Activated T-helper 1 cell treated with Interleukin-2 at 50 U/mL for 16 hours (primary cell): ENCODE measurements around the gene BTBD9.

Experiments used
- DNase-seq: peaks from one replicate; pipeline ENCODE4 v3.0.0-alpha.2; 2020; ENCODE audit warnings: low read depth

Gene BTBD9

DNA sequence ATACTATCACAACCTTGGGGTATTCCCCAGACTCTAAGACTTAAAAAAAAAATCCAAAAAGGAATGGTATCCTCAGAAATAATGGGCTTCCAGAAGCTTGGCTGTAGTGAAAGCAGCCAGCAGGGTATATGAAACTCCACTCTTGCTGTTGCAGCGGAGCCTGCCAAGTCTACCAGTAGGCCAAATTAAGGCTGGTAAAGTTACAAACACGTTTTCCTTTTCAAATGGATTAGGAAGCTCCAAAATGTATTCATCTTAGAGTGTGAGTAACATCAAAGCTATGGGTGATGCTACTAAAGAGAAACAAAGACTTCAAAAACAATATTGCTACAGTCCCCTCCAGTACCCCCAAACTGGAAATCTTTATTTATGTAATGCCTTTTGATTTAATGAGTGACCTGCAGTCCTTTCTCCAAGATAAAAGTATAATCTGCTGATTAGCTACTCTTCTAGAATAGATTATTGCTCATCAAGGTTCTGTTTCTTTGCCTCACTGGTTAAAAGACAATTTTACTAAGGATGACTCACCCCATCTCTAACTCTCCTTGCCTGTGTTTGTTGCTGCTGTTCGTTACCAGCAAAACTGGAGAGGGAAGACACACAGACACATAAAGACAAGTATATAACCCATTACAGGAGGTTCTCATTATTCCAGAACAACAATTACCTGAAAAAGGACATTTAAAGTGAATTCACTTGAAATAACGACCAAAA, 84.9 kb downstream of the BTBD9 start:
- DNase-seq = no peak

DNA sequence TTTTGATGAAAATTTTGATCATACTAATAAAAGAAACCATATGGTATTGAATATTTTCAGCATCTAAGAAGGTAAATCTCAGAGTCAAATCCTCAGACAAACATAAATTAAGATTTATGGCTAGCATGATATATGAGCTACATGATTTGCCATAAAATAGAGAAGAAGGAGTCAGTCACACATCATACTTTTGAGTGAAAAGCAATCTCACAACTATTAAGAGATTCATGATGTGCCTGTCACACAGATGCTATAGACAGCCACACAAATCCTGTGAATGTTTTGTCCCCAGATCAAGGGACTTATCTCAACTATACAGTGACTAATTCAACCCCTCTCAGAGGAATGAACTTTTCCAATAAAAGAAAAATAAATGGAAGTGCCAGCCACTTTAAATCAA, 85.7 kb downstream of the BTBD9 start:
- DNase-seq = no peak

DNA sequence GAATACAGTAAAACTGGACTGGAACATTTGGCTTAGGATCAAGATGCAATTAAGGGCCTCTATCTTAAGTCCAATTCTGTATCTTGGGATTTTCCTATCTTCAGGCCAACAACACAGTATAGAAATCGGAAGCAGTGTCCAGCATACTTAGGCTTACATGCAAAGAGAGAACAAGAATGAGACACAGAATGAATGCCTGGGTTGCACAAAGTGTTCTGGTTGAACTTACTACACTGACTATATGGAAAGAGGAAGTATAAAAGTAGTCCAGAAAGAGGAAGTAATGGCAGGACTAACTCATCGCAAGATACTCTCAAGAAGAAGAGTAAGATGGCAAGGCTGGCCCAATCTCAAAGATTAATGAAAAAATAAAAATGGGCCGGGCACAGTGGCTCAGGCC, 87.6 kb downstream of the BTBD9 start:
- no peak for DNase-seq

DNA sequence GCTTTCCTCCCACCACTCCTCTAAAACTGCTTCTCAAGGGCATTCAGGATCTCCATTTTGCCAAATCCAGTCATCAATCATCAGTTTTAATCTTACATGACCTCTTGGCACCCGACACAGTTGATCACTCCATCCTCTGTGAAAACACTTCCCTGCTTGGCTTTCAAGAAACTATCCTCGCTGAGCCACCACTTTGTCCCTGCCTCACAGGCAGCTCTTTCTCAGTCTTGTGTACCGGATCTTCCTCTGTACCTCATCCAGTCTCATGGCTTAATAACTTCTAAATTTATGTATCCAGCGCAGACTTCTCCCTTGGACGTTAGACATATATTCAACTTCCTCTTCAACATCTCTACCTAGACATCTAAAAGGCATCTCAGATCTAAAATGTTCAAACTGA, 89.9 kb downstream of the BTBD9 start:
- no peak for DNase-seq

DNA sequence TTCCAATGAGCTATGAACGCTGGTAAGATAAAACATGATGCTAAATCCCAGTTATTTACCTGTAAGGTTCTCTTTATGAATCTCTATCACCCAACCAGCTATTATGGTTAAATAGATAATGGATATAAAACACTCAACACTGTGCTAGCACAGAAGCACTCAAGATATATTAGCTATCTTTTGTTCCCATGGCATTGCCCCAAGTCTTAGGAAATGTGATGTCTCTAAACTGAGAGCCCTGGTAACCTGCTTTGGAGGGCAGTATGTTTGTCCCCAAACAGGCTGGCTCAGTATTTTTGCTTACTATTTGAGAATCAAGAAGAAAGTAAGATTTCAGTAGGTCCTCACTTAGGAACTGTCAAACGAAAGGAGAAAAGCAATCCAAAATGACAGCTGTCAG, 90.5 kb downstream of the BTBD9 start:
- no peak for DNase-seq

DNA sequence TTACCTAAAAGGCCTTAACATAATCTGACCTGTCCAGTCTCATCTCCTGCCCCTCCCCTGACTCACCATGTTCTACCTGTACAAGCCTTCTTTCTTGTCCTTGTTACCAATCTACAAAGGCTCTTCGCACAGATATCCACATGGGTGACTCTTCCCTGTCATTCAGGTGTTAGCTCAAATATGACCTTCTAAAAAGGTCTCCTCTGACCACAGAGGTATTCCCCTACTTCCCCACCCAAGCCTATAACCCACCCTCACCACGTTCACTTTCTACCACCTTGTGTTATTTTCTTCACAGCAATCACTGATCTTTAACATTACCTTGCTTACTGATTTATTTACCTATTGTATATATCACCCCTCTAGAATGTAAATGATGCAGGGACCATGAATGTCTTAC, 96.7 kb downstream of the BTBD9 start:
- no peak for DNase-seq

DNA sequence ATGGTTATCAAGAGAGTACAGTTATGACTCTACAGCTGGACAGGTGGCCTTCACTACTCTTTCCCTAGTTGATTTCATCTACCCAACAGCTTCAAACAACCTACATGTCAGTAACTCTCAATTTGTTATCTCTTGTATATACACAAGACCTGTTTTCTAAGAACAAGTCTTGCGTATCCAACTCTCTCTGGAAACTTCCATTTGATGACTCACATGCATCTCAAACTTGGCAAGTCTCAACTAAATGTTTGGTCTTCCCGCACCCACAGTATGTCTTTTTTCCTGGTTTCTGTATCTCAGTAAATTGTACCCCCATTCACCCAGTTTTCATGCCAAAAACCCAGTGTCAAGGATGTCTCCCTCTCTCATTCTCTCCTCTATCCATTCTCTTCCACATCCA, 97.7 kb downstream of the BTBD9 start:
- DNase-seq = no peak

DNA sequence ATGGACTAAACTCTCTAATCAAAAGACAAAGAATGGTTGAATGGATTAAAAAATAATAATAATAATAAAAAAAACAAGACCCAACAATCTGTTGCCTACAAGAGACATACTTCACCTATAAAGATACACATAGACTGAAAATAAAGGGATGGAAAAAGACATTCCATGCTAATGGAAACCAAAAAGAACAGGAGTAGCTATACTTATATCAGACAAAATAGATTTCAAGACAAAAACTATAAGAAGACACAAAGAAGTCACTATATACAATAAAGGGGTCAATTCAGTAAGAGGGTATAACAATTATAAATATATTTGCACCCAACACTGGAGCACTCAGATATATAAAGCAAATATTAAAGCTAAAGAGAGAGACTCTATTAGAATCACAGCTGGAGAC, 106.7 kb downstream of the BTBD9 start:
- DNase-seq = no peak

DNA sequence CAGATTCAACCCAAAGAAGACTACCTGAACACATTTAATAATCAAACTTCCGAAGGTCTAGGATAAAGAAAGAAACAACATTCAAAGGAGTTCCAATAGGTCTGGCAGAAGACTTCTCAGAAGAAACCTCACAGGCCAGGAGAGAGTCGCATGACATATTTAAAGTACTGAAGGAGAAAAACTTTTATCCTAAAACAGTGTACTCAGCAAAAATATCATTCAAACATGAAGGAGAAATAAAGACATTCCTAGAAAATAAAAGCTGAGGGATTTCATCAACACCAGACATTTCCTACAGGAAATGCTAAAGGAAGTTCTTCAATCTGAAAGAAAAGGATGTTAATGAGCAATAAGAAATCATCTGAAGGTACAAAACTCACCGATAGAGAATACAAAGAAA, 108.6 kb downstream of the BTBD9 start:
- DNase-seq = no peak

DNA sequence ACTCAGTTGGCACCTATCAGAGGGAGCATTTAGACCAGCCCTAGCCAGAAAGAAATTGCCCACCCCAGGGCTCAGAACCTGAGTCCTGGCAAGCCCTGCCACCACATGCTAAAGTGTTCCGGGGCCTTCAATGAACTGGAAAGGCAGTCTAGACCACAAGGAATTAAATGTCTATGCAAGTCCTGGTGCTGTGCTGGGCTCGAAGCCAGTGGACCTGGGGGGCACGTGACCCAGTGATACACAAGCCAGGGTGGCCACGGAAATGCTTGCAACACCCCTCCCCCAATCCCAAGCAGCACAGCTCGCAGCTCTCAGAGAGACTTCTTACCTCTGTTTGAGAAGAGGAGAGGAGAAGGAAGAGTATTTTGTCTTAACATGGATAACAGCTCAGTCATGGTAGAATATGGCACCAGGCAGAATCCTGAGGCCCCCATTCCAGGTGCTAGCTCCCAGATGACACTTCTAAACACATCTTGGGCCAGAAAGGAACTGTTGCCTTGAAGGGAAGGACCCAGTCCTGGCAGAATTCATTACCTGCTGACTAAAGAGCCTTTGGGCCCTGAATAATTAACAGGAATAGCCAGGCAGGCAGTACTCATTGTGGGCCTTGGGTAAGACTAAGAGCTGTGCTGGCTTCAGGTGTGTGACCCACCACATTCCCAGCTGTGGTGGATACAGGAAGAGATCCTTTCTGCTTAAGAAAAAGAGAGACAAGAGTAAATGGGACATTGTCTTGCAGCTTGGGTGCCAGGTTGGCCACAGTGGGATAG, 111.3 kb downstream of the BTBD9 start:
- DNase-seq = no peak

DNA sequence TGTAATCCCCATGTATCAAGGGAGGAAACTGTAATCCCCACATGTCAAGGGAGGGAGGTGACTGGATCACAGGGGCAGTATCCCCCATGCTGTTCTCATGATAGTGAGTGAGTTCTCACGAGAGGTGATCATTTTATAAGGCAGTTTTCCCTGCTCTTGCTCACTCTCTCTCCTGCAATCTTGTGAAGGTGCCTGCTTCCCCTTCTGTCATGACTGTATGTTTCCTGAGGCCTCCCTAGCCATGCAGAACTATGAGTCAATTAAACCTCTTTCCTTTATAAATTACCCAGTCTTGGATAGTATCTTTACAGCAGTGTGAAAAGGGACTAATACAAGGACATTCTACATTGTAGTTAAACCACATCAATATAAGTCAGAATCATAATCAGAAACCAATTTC, 112.4 kb downstream of the BTBD9 start:
- no peak for DNase-seq

DNA sequence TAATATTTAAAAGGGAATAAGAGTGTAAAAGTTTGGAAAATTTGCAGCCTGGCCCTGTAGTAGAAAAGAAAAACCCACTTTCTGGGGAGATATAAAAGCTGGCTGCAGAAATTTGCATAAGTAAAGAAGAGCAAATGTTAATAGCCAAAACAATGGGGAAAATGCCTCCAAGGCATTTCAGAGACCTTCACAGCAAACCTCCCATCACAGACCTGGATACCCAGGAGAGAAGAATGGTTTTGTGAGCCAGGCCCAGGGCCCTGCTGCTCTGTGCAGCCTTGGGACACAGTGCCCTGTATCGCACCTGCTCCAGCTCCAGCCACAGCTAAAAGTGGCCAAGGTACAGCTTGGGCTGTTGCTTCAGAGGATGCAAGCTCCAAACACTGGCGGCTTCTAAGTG, 113.8 kb downstream of the BTBD9 start:
- DNase-seq = no peak

DNA sequence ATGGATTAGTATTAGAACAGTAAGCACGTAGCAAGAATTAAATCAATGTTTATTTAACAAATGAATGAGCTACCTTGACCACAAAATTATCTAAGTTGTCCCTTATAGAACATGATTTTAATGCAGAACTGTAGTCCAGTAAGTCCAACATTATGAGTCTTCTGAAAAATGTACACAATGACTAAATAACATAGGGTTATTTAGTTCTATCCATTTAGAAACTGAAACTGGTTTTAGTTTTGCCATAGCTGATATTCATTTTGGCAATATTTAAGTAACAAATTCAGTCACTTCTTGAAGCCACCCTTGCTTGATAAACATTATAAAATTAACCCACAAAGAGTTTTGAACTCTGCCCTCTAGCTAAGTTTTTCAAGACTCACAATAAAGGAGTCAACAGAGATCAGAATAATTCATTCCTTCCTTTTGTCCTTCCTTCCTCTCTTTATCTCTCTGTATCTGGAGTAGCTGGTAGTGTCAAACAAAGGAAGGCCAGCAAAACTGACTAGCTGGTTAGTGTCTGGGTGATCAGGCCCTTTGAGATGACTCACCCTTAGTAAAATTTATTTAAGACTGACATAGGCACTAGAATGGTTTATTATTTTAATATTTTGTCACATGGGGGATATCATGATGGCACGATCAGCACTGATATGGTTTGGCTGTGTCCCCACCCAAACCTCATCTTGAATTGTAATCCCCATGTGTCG, 115.1 kb downstream of the BTBD9 start:
- DNase-seq = no peak

DNA sequence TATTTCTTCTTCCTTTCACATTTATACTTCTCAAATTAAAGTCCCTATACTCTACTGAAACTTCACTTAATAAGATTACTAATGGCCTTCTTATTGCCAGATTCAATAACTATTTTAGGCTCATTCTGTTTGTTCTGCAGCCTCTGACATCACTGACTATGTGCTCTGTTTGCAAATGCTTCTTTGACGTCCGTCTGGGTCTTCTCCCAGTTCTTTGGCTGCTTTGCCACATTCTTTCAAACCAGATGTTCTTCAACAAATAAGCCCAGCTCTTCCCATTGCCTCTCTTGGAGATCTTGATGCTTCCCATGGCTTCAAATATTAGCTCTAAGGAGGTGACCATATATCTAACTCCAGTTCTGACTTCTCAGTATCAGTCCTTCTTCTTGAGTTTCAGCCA, 117.4 kb downstream of the BTBD9 start:
- DNase-seq = no peak

DNA sequence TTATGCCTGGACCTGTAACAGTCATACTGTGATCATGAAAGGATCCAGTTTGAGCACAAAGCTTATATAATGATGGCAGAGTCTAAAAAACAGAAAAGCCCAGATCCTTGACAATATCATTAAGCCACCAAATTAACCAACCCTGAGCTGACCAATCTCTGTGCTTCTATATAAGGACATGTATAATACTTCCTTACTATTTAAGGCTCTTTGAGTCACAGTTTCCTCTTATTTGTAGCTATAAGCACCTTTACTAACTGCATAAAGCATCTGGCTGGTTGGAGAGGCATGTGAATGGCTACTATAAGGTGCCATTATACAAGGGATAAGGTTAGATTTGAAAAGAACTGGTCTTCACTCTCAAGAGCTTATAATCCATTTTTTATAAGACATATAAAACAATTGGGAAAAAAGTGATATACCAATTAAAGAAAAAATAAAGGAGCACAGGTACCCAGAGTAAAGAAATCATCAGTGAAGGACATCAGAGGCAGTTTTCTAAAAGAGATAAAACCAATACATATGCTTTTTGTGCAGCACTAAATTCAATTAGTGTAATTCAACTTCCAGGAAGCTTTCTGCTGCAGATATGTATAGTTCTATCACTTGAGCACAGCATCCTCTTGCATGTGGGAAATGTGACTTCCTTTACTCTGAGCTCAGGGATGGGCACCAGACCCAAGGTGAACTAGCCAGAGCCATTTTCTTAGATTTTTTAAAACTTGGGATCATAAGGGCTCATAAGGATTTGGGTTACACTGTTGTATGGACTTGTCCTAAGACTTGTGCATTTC, 121.0 kb downstream of the BTBD9 start:
- DNase-seq = no peak

DNA sequence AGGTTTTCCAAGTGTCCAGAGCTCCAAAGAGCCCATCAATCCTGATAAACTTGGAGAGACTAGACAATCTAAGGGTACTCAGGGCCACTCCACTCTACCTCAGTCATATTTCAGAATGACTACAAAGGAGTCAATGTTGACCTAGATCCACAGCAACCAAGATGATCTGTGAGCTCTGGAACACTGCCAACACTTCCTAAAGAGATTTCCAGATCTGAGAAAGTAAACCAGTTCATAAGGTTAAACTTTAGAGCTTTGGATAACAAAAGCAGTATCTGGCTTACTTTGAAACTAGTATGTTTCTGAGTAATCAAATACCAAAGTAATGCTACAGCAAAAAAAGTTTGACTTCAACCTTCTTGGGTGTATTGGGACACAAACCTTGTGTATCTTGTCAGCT, 122.7 kb downstream of the BTBD9 start:
- DNase-seq = no peak

DNA sequence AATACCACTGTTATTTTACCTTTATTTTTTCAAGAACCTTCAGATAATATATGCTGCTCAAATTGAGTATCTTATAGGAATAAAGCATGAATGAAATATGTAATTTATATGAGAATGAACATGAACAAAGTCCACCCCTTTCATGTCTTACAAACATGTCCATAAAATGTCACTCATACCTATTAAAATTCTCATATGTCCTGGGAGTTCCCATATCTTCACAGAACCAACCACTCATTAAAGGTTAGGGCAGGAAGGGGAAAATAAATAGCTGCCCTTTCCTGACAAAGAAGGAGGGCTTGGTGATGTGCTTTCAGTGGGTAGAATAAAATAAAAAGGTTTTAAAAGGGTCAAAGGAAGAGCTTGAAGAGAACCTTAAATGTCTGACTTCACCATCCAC, 125.3 kb downstream of the BTBD9 start:
- no peak for DNase-seq

DNA sequence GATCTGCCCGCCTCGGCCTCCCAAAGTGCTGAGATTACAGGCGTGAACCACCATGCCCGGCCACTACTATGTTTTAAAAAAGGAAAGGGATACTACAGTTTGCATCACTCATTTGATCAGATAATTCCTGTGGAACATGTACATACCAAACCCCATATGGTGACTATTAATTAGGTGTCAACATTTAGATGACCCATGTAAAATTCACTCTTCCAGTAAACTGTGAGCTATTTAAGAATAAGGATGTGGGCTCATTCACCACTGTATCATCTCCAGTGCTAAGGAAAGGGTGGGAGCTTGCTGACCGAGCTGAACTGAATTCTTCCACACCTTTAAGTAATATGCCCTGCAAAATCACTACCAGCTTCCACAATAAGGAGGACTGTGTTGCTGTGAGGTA, 127.5 kb downstream of the BTBD9 start:
- no peak for DNase-seq

DNA sequence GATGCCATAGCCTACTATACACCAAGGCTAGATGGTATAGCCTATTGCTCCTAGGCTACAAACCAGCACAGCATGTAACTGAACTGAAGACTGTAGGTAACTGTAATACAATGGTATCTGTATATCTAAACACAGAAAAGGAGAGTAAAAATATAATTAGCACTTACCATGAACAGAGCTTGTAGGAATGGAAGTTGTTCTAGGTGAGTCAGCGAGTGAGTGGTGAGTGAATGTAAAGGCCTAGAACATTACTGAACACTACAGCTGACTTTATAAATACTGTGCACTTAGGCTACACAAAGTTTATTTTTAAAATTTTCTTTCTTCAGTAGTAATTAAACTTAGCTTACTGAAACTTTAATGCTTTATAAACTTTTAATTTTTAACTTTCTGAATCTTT, 129.5 kb downstream of the BTBD9 start:
- no peak for DNase-seq

DNA sequence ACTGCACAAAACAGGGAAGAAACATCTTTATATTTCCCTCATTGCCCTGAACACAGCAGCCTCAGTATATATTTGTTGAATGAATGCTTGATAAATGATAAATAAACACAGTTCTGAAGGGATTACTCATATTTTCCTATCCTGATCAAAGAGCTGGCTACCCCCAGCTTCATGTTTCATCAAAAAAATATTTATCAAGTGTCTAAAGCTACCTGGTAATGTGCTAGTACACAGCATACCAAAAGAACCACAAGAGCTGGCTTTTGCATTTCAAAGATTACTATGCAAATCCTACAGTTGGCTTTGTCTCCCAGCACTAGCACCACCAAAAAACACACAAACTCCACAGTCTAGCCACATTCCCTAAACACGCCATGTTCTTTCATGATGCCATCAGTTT, 130.0 kb downstream of the BTBD9 start:
- DNase-seq = no peak

DNA sequence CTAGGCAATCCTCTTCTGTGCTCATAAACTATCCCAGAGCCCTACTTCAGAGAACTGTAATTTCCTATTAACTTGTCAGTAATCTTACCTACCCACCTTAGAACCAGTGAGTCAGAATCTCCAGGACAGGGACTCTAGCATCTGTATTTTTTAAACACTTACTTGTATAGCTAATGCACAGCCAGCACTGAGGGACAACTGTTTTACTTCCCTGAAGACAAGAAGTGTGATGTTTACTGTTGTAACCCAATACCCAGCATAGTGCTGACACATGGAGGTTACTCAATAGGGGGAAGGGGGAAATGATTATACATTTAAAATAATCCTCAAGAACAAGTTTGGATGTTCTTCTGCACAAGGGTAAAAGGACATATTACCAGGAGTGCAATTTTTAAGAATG, 130.8 kb downstream of the BTBD9 start:
- no peak for DNase-seq

DNA sequence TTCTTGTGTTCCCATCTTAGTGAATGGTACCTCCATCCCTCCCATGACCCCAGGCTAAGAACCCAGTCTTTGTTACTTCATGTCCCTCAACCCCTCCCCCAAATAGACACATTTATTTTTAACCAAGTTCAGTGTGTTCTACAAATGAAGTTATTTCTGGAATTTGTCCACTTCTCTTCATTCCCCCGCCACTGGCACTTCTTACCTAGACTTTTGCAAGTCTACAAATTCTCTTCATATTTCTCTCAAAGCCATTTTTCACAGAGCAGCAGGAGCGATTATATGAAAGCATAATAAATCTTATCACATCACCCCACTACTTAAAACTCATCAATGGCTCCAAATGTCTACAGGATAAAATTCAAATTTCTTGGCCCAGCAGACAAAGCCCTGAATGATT, 131.4 kb downstream of the BTBD9 start:
- no peak for DNase-seq

DNA sequence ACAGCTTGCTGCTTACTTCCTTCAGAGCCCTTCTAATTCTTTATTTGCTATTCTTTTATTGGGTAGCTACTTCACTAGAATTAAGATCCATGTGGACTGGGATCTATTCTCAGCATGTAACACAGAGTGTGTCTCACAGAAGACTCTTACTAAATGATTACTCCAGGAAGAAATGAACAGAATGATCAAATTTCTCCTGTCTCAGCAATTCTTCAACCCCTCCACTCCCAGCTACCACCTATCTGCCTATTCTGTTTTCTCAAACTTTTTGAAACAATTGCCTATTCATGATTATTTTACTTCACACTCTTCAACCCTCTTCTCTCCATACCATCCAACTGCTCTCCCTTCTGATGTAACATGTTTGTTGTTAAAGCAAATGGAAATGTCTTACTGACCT, 132.6 kb downstream of the BTBD9 start:
- DNase-seq = no peak
